Measurements from ENCODE around the gene SF3B1. TPM values are rescaled to one million over a fixed set of nuclear protein-coding genes. Genes with fewer than 3 reads are reported as not detected.

The SF3B1 gene
- total and polyA plus RNA-seq, 2 donors (not counting 1 experiment from before 2014, with no cell fraction given): 524 to 722 TPM

- POLR2A ChIA-PET: interaction anchor here (0.7 kb wide), 1 partner anchor 32 kb away, joined by 5 read pairs; no protein-coding TSS in a partner anchor
- peaks cover 33% of the 10 kb centered on the region for H3K4me1 Mint-ChIP-seq
- H3K4me3 ChIP-seq (ENCODE audit: control extremely low read depth in 1 of 5, extremely low read depth in 1 of 5, insufficient read depth in 1 of 5, low read depth in 2 of 5, low read length in 4 of 5): no peak overlapping the region
- peaks cover 7 to 66% of the 10 kb centered on the region in 2 experiments for H3K36me3 ChIP-seq (replicated peaks in 1 of 2; ENCODE audit: control extremely low read depth in 1 of 2, control insufficient read depth in 1 of 2, extremely low read depth in 1 of 2, insufficient read depth in 2 of 2, low read length in 1 of 2)
- ATAC-seq (ENCODE audit: low read depth) (no peak), DNase-seq (no peak)
- no peak overlapping the region for H3K27ac Mint-ChIP-seq
- H2AFZ ChIP-seq (ENCODE audit: insufficient read depth, low read depth, low read length, poor library complexity, severe bottlenecking): no peak overlapping the region
- no CpG with 5 or more reads among the region's 2 CpGs for WGBS (ENCODE audit: insufficient coverage)
- no peak overlapping the region for H3K27ac ChIP-seq (ENCODE audit: low read length in 2 of 2)
- intact Hi-C loops (cut with micrococcal nuclease): no loop called here
- H3K27me3 Mint-ChIP-seq: no peaks in the 10 kb centered on the region
- no peak for TF ChIP-seq CTCF (IDR thresholded peaks at IDR 0.05)
- no peak for TF ChIP-seq EZH2 (IDR thresholded peaks at IDR 0.05; ENCODE audit: borderline replicate concordance, insufficient read depth, low read depth, low read length, poor library complexity, severe bottlenecking)
- no peaks in the 10 kb centered on the region for H3K9me3 ChIP-seq (ENCODE audit: control extremely low read depth in 1 of 3, control insufficient read depth in 2 of 3, insufficient read depth in 1 of 3, low read length in 2 of 3)
- H4K20me1 ChIP-seq (ENCODE audit: control insufficient read depth, insufficient read depth, low read length, poor library complexity, severe bottlenecking): peaks cover 80% of the 10 kb centered on the region
- H3K9ac ChIP-seq (ENCODE audit: low read length): no peak overlapping the region
- no peaks in the 10 kb centered on the region for H3K27me3 ChIP-seq (replicated peaks in 1 of 4; ENCODE audit: control extremely low read depth in 1 of 4, control insufficient read depth in 3 of 4, insufficient read depth in 4 of 4, low read length in 3 of 4)
- CTCF ChIA-PET: no interaction called here
- H3K9me3 Mint-ChIP-seq (ENCODE audit: insufficient read depth): no peaks in the 10 kb centered on the region
- no peak overlapping the region for H3K4me3 Mint-ChIP-seq
- H3K4me2 ChIP-seq (replicated peaks; ENCODE audit: low read depth, low read length, poor library complexity, severe bottlenecking): no peak overlapping the region
- H3K4me1 ChIP-seq (ENCODE audit: control insufficient read depth in 2 of 2, insufficient read depth in 2 of 2, low read length in 2 of 2): peaks cover 9 to 18% of the 10 kb centered on the region in 2 donors
- H3K79me2 ChIP-seq (ENCODE audit: control insufficient read depth, insufficient read depth, low read length): peaks cover 83% of the 10 kb centered on the region
These were observed 11.5 kb downstream of the SF3B1 start for GRCh38 chr2:197423307-197423706.

- DNase-seq (no peak), ATAC-seq (ENCODE audit: low read depth) (no peak)
- no peaks in the 10 kb centered on the region for H3K9me3 Mint-ChIP-seq (ENCODE audit: insufficient read depth)
- Histone ChIP-seq H3K79me2 (ENCODE audit: control insufficient read depth, insufficient read depth, low read length) (peaks cover 82% of the 10 kb centered on the region), H3K27me3 (replicated peaks in 1 of 4; ENCODE audit: control extremely low read depth in 1 of 4, control insufficient read depth in 3 of 4, insufficient read depth in 4 of 4, low read length in 3 of 4) (no peaks in the 10 kb centered on the region), H3K9me3 (ENCODE audit: control extremely low read depth in 1 of 3, control insufficient read depth in 2 of 3, insufficient read depth in 1 of 3, low read length in 2 of 3) (no peaks in the 10 kb centered on the region), H3K4me1 (ENCODE audit: control insufficient read depth in 2 of 2, insufficient read depth in 2 of 2, low read length in 2 of 2) (no peaks in the 10 kb centered on the region), H3K4me3 (ENCODE audit: control extremely low read depth in 1 of 5, extremely low read depth in 1 of 5, insufficient read depth in 1 of 5, low read depth in 2 of 5, low read length in 4 of 5) (no peak overlapping the region), H3K9ac (ENCODE audit: low read length) (no peak overlapping the region), H3K4me2 (replicated peaks; ENCODE audit: low read depth, low read length, poor library complexity, severe bottlenecking) (no peak overlapping the region), H4K20me1 (ENCODE audit: control insufficient read depth, insufficient read depth, low read length, poor library complexity, severe bottlenecking) (peaks cover 68% of the 10 kb centered on the region), H3K27ac (ENCODE audit: low read length in 2 of 2) (no peak overlapping the region), H3K36me3 (replicated peaks in 1 of 2; ENCODE audit: control extremely low read depth in 1 of 2, control insufficient read depth in 1 of 2, extremely low read depth in 1 of 2, insufficient read depth in 2 of 2, low read length in 1 of 2) (peaks cover 13 to 82% of the 10 kb centered on the region in 2 experiments), H2AFZ (ENCODE audit: insufficient read depth, low read depth, low read length, poor library complexity, severe bottlenecking) (no peak overlapping the region)
- peaks cover 7% of the 10 kb centered on the region for H3K4me1 Mint-ChIP-seq
- no peak for TF ChIP-seq EZH2 (IDR thresholded peaks at IDR 0.05; ENCODE audit: borderline replicate concordance, insufficient read depth, low read depth, low read length, poor library complexity, severe bottlenecking)
- no peak for TF ChIP-seq CTCF (IDR thresholded peaks at IDR 0.05)
- CTCF ChIA-PET: no interaction called here
- H3K4me3 Mint-ChIP-seq: no peak overlapping the region
- POLR2A ChIA-PET: no interaction called here
- H3K27ac Mint-ChIP-seq: no peak overlapping the region
- H3K27me3 Mint-ChIP-seq: no peaks in the 10 kb centered on the region
- intact Hi-C loops (cut with micrococcal nuclease): no loop called here
These were observed 15.4 kb downstream of the SF3B1 start for GRCh38 chr2:197419438-197419837.
